ENCODE measurements around the gene UNC119.

- TF ChIP-seq POLR2A (IDR thresholded peaks at IDR 0.05; ENCODE audit: low read length) (no peak), HDAC2 (IDR thresholded peaks at IDR 0.05) (no peak), CEBPB (IDR thresholded peaks at IDR 0.05) (no peak), CTCF (IDR thresholded peaks at IDR 0.05) (no peak), MAX (IDR thresholded peaks at IDR 0.05) (no peak), MAFK (IDR thresholded peaks at IDR 0.05; ENCODE audit: partially characterized antibody) (no peak)
These were observed 22.2 kb downstream of the UNC119 start for GRCh38 chr17:28530250-28530649.
